ENCODE measurements around the gene EMC10. TPM values are rescaled to one million over a fixed set of nuclear protein-coding genes. Genes with fewer than 3 reads are reported as not detected.
"Not testable (repeated sequence)": the region's sequence is repeated elsewhere in the genome, so short reads cannot be mapped to it uniquely, and the experiment has no call there.

The EMC10 gene
- total RNA-seq, 1 donor from 2014 or later: 98.8 TPM

DNA sequence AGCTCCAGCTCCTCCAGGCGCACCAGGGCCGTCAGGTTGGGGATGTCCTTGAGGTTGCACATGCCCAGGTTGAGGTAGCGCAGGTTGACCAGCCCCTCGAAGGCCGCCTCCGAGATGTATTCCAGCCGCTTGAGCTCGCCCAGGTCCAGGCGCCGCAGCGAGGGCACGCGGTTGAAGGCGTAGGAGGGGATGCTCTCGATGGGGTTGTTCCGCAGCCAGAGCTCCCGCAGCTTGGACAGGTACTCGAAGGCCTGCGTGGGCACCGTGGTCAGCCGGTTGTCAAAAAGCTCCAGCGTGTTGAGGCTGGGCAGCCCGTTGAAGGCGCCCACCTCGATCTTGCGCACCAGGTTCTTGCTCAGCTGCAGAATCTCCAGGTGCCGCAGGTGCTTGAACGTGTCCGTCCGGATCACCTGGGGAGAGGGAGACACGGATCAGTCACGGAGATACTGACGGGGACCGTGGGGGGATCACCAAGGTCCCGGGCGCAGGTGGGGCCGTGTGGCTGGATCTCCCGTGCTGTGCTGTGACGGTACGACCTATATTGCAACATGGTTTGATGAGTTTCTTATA is 42.8 kb downstream of the EMC10 start:
- no peak overlapping the region for H3K4me3 Mint-ChIP-seq (ENCODE audit: unreplicated experiment)
- no peaks in the 10 kb centered on the region for H3K36me3 Mint-ChIP-seq (ENCODE audit: unreplicated experiment)
- peaks cover 2% of the 10 kb centered on the region for H3K9me3 Mint-ChIP-seq (ENCODE audit: unreplicated experiment)
- peaks cover 6% of the 10 kb centered on the region for H3K27me3 Mint-ChIP-seq (ENCODE audit: unreplicated experiment)
- TF ChIP-seq, protein P1, sequence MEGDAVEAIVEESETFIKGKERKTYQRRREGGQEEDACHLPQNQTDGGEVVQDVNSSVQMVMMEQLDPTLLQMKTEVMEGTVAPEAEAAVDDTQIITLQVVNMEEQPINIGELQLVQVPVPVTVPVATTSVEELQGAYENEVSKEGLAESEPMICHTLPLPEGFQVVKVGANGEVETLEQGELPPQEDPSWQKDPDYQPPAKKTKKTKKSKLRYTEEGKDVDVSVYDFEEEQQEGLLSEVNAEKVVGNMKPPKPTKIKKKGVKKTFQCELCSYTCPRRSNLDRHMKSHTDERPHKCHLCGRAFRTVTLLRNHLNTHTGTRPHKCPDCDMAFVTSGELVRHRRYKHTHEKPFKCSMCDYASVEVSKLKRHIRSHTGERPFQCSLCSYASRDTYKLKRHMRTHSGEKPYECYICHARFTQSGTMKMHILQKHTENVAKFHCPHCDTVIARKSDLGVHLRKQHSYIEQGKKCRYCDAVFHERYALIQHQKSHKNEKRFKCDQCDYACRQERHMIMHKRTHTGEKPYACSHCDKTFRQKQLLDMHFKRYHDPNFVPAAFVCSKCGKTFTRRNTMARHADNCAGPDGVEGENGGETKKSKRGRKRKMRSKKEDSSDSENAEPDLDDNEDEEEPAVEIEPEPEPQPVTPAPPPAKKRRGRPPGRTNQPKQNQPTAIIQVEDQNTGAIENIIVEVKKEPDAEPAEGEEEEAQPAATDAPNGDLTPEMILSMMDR (IDR thresholded peaks at IDR 0.05; ENCODE audit: partially characterized antibody, unreplicated experiment): no peak
- peaks cover 2% of the 10 kb centered on the region for H3K4me1 Mint-ChIP-seq (ENCODE audit: low read depth, unreplicated experiment)
- DNase-seq: no peak
- no peak overlapping the region for H3K27ac Mint-ChIP-seq (ENCODE audit: unreplicated experiment)

GRCh38 chr19:50520822-50521465 is 44.6 kb downstream of the EMC10 start:
- H3K4me3 Mint-ChIP-seq (ENCODE audit: unreplicated experiment): no peak overlapping the region
- peaks cover 2% of the 10 kb centered on the region for H3K9me3 Mint-ChIP-seq (ENCODE audit: unreplicated experiment)

GRCh38 chr19:50522881-50523280 is 46.6 kb downstream of the EMC10 start:
- no peaks in the 10 kb centered on the region for H3K4me1 Mint-ChIP-seq (ENCODE audit: low read depth, unreplicated experiment)

More at GRCh38 chr19:50520822-50521465, 44.6 kb downstream of the EMC10 start:
- H3K27ac Mint-ChIP-seq (ENCODE audit: unreplicated experiment): no peak overlapping the region
- H3K36me3 Mint-ChIP-seq (ENCODE audit: unreplicated experiment): no peaks in the 10 kb centered on the region
- H3K4me1 Mint-ChIP-seq (ENCODE audit: low read depth, unreplicated experiment): no peaks in the 10 kb centered on the region
- TF ChIP-seq, protein P1 (IDR thresholded peaks at IDR 0.05; ENCODE audit: partially characterized antibody, unreplicated experiment): no peak
- no peak for DNase-seq
- peaks cover 4% of the 10 kb centered on the region for H3K27me3 Mint-ChIP-seq (ENCODE audit: unreplicated experiment)

GRCh38 chr19:50528052-50528451 is 51.7 kb downstream of the EMC10 start:
- not testable (repeated sequence) for H3K36me3 Mint-ChIP-seq (ENCODE audit: unreplicated experiment); DNase-seq; H3K27me3 Mint-ChIP-seq (ENCODE audit: unreplicated experiment); H3K27ac Mint-ChIP-seq (ENCODE audit: unreplicated experiment); H3K4me1 Mint-ChIP-seq (ENCODE audit: low read depth, unreplicated experiment); H3K9me3 Mint-ChIP-seq (ENCODE audit: unreplicated experiment); H3K4me3 Mint-ChIP-seq (ENCODE audit: unreplicated experiment)

More at GRCh38 chr19:50522881-50523280, 46.6 kb downstream of the EMC10 start:
- TF ChIP-seq, protein P1 (IDR thresholded peaks at IDR 0.05; ENCODE audit: partially characterized antibody, unreplicated experiment): no peak
- Mint-ChIP-seq H3K27me3 (ENCODE audit: unreplicated experiment) (peaks cover 4% of the 10 kb centered on the region), H3K36me3 (ENCODE audit: unreplicated experiment) (no peaks in the 10 kb centered on the region), H3K27ac (ENCODE audit: unreplicated experiment) (no peak overlapping the region), H3K9me3 (ENCODE audit: unreplicated experiment) (peaks cover 2% of the 10 kb centered on the region), H3K4me3 (ENCODE audit: unreplicated experiment) (no peak overlapping the region)
- no peak for DNase-seq

GRCh38 chr19:50531171-50531612 is 54.9 kb downstream of the EMC10 start:
- peaks cover 17% of the 10 kb centered on the region for H3K36me3 Mint-ChIP-seq (ENCODE audit: unreplicated experiment)
- no peak overlapping the region for H3K4me3 Mint-ChIP-seq (ENCODE audit: unreplicated experiment)
- peaks cover 2% of the 10 kb centered on the region for H3K27me3 Mint-ChIP-seq (ENCODE audit: unreplicated experiment)
- TF ChIP-seq, protein P1 (IDR thresholded peaks at IDR 0.05; ENCODE audit: partially characterized antibody, unreplicated experiment): no peak
- DNase-seq: no peak
- H3K9me3 Mint-ChIP-seq (ENCODE audit: unreplicated experiment): peaks cover 10% of the 10 kb centered on the region
- H3K4me1 Mint-ChIP-seq (ENCODE audit: low read depth, unreplicated experiment): no peaks in the 10 kb centered on the region
- H3K27ac Mint-ChIP-seq (ENCODE audit: unreplicated experiment): no peak overlapping the region

Measured in glutamatergic neuron (in vitro differentiated cells).